Stimulated activated CD4-positive, alpha-beta T cell treated with anti-CD3 and anti-CD28 coated beads, Interleukin-2, amount 100 ng/mL, for 48 hours (primary cell): ENCODE measurements around the gene CYP2A7.
"Not testable (repeated sequence)": the region's sequence is repeated elsewhere in the genome, so short reads cannot be mapped to it uniquely, and the experiment has no call there.

ENCODE experiments used
- DNase-seq, 2 donors: peaks; one replicate each; pipeline ENCODE4 v3.0.0-alpha.2; 2020

CYP2A7 gene

GRCh38 chr19:40838477-40838876 is 43.6 kb downstream of the CYP2A7 start:
- not testable (repeated sequence) for DNase-seq

DNA sequence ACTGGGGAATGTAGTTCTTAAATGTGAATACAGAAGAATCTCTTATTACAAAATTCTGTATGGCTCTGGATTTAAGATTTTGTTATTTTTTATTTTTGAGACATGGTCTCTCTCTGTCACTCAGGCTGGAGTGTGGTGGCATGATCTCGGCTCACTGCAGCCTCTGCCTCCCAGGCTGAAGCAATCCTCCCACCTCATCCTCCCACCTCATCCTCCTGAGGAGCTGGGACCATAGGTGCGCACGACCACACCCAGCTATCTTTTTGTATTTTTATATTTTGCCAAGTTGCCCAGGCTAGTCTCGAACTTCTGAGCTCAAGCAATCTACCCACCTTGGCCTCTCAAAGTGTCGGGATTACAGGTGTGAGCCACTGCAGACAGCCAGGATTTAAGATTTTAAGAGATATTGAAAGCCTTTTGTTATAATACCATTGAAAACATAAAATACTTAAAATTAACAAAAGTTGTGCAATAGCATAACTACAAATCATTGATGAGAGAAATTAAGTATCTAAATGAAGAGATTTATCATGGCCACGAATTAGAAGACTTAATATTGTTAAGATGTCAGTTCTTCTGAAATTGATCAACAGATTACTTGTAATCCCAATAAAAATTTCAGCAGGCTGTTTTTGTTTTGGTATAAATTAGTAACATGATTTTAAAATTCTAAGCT is 45.1 kb downstream of the CYP2A7 start:
- DNase-seq: no peak

- not testable (repeated sequence) for DNase-seq
Observed at GRCh38 chr19:40833728-40834533, 48.1 kb downstream of the CYP2A7 start.

DNA sequence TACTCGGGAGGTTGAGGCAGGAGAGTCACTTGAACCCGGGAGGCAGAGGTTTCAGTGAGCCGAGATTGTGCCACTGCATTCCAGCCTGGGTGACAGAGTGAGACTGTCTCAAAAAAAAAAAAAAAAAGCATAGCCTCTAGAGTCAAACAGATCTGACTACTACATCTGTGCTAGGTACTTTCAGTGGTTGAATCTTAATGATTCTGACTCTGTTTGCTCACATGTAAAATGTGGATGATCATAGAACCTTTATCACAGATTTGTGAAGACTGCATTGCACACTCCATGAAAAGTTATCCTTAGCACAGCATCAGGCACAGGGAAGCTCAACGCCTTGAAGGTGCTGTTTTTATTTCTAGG is 49.6 kb downstream of the CYP2A7 start:
- DNase-seq: not testable (repeated sequence)

GRCh38 chr19:40831502-40832430 is 50.3 kb downstream of the CYP2A7 start:
- DNase-seq: no peak

GRCh38 chr19:40830741-40831140 is 51.3 kb downstream of the CYP2A7 start:
- DNase-seq: not testable (repeated sequence)

DNA sequence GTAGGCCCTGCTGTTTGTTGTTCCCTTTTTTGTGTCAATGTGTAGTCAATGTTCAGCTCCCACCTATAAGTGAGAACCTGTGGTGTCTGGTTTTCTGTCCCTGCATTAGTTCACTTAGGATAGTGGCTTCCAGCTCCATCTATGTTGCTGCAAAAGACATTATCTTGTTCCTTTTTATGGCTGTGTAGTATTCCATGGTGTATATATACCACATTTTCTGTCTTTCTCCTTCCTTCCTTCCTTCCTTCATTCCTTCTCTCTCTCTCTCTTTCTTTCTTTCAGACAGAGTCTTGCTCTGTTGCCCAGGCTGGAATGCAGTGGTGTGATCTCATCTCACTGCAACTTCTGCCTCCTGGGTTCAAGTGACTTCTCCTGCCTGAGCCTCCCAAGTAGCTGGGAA is 52.8 kb downstream of the CYP2A7 start:
- no peak for DNase-seq

- DNase-seq: no peak
Observed at GRCh38 chr19:40827386-40828247, 54.4 kb downstream of the CYP2A7 start.

GRCh38 chr19:40826699-40827385 is 55.2 kb downstream of the CYP2A7 start:
- DNase-seq: not testable (repeated sequence)

DNA sequence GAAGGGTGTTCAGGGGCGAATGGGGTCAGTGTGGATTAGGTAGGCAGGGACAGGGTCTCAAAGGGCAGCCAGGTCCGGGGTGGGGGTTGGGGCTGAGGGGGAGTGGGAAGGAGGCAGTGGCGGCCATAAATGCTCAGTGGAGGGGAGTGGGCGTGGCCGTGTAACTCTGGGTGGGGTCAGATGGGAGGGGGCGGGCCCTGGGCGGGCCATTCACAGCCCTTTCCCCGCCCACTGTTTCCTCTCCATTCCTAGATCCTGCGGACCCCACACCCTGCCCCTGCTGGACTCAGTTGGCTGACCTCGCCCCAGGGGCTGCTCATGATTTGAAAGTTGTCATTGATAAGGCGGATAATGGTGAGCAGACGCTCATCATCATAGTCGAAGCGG is 55.7 kb downstream of the CYP2A7 start:
- not testable (repeated sequence) for DNase-seq

DNA sequence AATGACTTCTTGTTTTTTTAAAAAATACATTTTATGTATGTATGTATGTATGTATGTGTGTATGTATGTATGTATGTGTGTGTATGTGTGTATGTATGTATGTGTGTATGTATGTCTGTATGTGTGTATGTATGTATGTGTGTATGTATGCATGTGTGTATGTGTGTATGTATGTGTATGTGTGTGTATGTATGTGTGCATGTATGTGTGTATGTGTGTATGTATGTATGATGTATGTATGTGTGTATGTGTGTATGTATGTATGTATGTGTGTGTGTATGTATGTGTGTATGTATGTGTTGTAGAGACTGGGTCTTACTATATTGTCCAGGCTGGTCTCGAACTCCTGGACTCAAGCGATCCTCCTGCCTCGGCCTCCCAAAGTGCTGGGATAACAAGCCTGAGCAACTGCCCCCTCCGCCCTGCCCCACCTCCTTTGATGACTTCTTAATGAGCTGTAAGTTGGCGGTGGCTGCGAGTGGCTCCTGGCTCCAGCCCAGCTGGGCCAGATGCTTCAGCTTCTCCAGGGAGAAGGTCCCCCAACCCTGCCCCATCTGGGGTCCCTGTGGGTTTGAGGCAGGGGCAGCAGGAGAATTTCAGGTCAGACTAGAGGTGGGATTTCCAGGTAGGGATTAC is 56.5 kb downstream of the CYP2A7 start:
- not testable (repeated sequence) for DNase-seq
